H1 (cell line): ENCODE measurements around the gene RTL5. TPM values are rescaled to one million over a fixed set of nuclear protein-coding genes. Genes with fewer than 3 reads are reported as not detected.

Experiments
- CTCF ChIA-PET: fragments of 300-600 bp; sonication (Branson Sonifier 250); formaldehyde crosslinking; loops from one replicate; lab custom pipeline; 2021; ENCODE audit not compliant: partially characterized antibody; lab: Charles Lee
- POLR2A ChIA-PET: fragments of 300-600 bp; sonication (Branson Sonifier 250); formaldehyde crosslinking; loops from one replicate; lab custom pipeline; 2021; ENCODE audit warnings: inconsistent platforms; ENCODE audit not compliant: partially characterized antibody; lab: Charles Lee
- DNase-seq, 2 experiments: peaks; one replicate each; pipeline versions ENCODE4 v3.0.0 to v3.0.0-alpha.2; 2010 to 2022; ENCODE audit warnings: low spot score in 2 of 2, low read depth in 1 of 2, mixed read lengths in 1 of 2
- FAIRE-seq: peaks from 2 replicates; lab custom pipeline; 2011; peaks lifted over from hg19 to GRCh38; lab: Jason Lieb, UNC
- H2AFZ ChIP-seq: 2 replicates; pipeline ENCODE4 v1.8.1; 2012; ENCODE audit warnings: low read length, inconsistent platforms
- H2AK5ac ChIP-seq: 2 replicates; pipeline ENCODE4 v1.6.1; 2013; ENCODE audit warnings: low read depth, low read length
- H2BK120ac ChIP-seq: replicated peaks from 2 replicates; pipeline ENCODE3; 2013; ENCODE audit warnings: low read depth, low read length, inconsistent platforms
- H2BK12ac ChIP-seq: 2 replicates; pipeline ENCODE4 v1.6.1; 2013; ENCODE audit warnings: low read depth, low read length
- H2BK15ac ChIP-seq: 2 replicates; pipeline ENCODE4 v1.6.1; 2013; ENCODE audit warnings: low read length
- H2BK20ac ChIP-seq: 2 replicates; pipeline ENCODE4 v1.6.1; 2013; ENCODE audit warnings: low read length
- H2BK5ac ChIP-seq: 2 replicates; pipeline ENCODE4 v1.6.1; 2013; ENCODE audit warnings: low read depth, low read length
- H3K14ac ChIP-seq: 2 replicates; pipeline ENCODE4 v1.6.1; 2013; ENCODE audit warnings: inconsistent platforms; ENCODE audit not compliant: insufficient read length
- H3K18ac ChIP-seq: 2 replicates; pipeline ENCODE4 v1.6.1; 2013; ENCODE audit warnings: low read length; ENCODE audit errors: extremely low read depth
- H3K23ac ChIP-seq: 2 replicates; pipeline ENCODE4 v1.6.1; 2013; ENCODE audit warnings: inconsistent platforms; ENCODE audit not compliant: insufficient read length
- H3K23me2 ChIP-seq: 2 replicates; pipeline ENCODE4 v1.6.1; 2013; ENCODE audit warnings: low read depth, low read length
- H3K27ac ChIP-seq: 2 replicates; pipeline ENCODE4 v1.6.1; 2011; ENCODE audit warnings: low read depth, low read length, inconsistent platforms
- H3K27me3 ChIP-seq, 4 experiments: replicated peaks in 1 of 4; 1 replicate in 1 of 4; 2 replicates in 3 of 4; pipeline versions ENCODE4 v1.6.1 to v1.8.1; 2011 to 2013; ENCODE audit warnings: low read length in 3 of 4, mild to moderate bottlenecking in 3 of 4, inconsistent platforms in 2 of 4, mixed read lengths in 2 of 4, moderate library complexity in 1 of 4; ENCODE audit not compliant: control insufficient read depth in 3 of 4, insufficient read depth in 3 of 4; ENCODE audit errors: extremely low read depth in 1 of 4
- H3K36me3 ChIP-seq, 4 experiments: 2 replicates each; pipeline versions ENCODE4 v1.6.1 to v1.8.1; 2011 to 2013; ENCODE audit warnings: mild to moderate bottlenecking in 4 of 4, low read length in 3 of 4, moderate library complexity in 2 of 4, control low read depth in 1 of 4, inconsistent platforms in 1 of 4; ENCODE audit not compliant: insufficient read depth in 4 of 4, control insufficient read depth in 2 of 4
- H3K4ac ChIP-seq: replicated peaks from 2 replicates; pipeline ENCODE3; 2013; ENCODE audit warnings: low read length, low read depth, mixed read lengths, inconsistent platforms; ENCODE audit not compliant: insufficient read length
- H3K4me1 ChIP-seq, 4 experiments: replicated peaks in 1 of 4; 1 replicate in 1 of 4; 2 replicates in 3 of 4; pipeline versions ENCODE4 v1.6.1 to v1.8.1; 2011 to 2013; ENCODE audit warnings: low read length in 3 of 4, inconsistent platforms in 2 of 4, mixed read lengths in 1 of 4; ENCODE audit not compliant: insufficient read depth in 4 of 4, control insufficient read depth in 3 of 4
- H3K4me2 ChIP-seq, 2 experiments: 2 replicates each; pipeline versions ENCODE4 v1.6.1 to v1.8.1; 2011 to 2013; ENCODE audit warnings: low read depth in 2 of 2, low read length in 2 of 2, control low read depth in 1 of 2, inconsistent platforms in 1 of 2, mild to moderate bottlenecking in 1 of 2; ENCODE audit not compliant: insufficient read depth in 1 of 2
- H3K4me3 ChIP-seq, 4 experiments: fragments of 200-600, 300-600 bp in 1 of 4; sonication (generic), shearing (Covaris generic), sonication (Bioruptor Twin) in 1 of 4; 2 replicates each; pipeline versions ENCODE4 v1.5.1 to v1.8.1; 2011 to 2016; ENCODE audit warnings: low read length in 4 of 4, low read depth in 3 of 4, control low read depth in 2 of 4, inconsistent platforms in 2 of 4, mild to moderate bottlenecking in 2 of 4, mixed read lengths in 1 of 4, moderate library complexity in 1 of 4; ENCODE audit not compliant: insufficient read depth in 2 of 4; ENCODE audit errors: extremely low read depth in 1 of 4
- H3K56ac ChIP-seq: replicated peaks from 2 replicates; pipeline ENCODE3; 2013; ENCODE audit warnings: low read depth, mild to moderate bottlenecking, mixed read lengths, low read length, inconsistent platforms; ENCODE audit not compliant: insufficient read length
- H3K79me1 ChIP-seq: 2 replicates; pipeline ENCODE4 v1.6.1; 2013; ENCODE audit warnings: low read depth, low read length, control low read depth
- H3K79me2 ChIP-seq, 2 experiments: 2 replicates each; pipeline versions ENCODE4 v1.6.1 to v1.8.1; 2012 to 2013; ENCODE audit warnings: low read length in 2 of 2, mild to moderate bottlenecking in 2 of 2, inconsistent platforms in 1 of 2; ENCODE audit not compliant: insufficient read depth in 2 of 2, control insufficient read depth in 1 of 2
- H3K9ac ChIP-seq, 4 experiments: replicated peaks in 1 of 4; 1 replicate in 1 of 4; 2 replicates in 3 of 4; pipeline versions ENCODE4 v1.6.1 to v1.8.1; 2011 to 2013; ENCODE audit warnings: low read depth in 3 of 4, low read length in 3 of 4, control low read depth in 2 of 4, mild to moderate bottlenecking in 2 of 4, moderate library complexity in 2 of 4, inconsistent platforms in 1 of 4; ENCODE audit errors: extremely low read depth in 1 of 4
- H3K9me3 ChIP-seq, 2 experiments: 2 replicates each; pipeline versions ENCODE4 v1.6.1 to v1.8.1; 2012 to 2013; ENCODE audit warnings: mild to moderate bottlenecking in 2 of 2, moderate library complexity in 2 of 2, control low read depth in 1 of 2, inconsistent platforms in 1 of 2, low read depth in 1 of 2, low read length in 1 of 2, mixed read lengths in 1 of 2; ENCODE audit not compliant: insufficient read depth in 2 of 2
- H4K20me1 ChIP-seq, 2 experiments: replicated peaks in 1 of 2; 2 replicates each; pipeline versions ENCODE3 to v1.8.1; 2011 to 2013; ENCODE audit warnings: inconsistent platforms in 2 of 2, low read length in 2 of 2, mild to moderate bottlenecking in 1 of 2; ENCODE audit not compliant: insufficient read depth in 2 of 2, control insufficient read depth in 1 of 2
- H4K5ac ChIP-seq: 2 replicates; pipeline ENCODE4 v1.6.1; 2013; ENCODE audit warnings: low read length, low read depth, mixed read lengths, inconsistent platforms; ENCODE audit not compliant: insufficient read length
- H4K8ac ChIP-seq: 2 replicates; pipeline ENCODE4 v1.8.0; 2013; ENCODE audit warnings: mild to moderate bottlenecking, moderate library complexity, low read length, inconsistent platforms; ENCODE audit not compliant: insufficient read depth; ENCODE audit errors: extremely low read depth
- H4K91ac ChIP-seq: replicated peaks from 2 replicates; pipeline ENCODE3; 2013; ENCODE audit warnings: low read length, mixed read lengths, inconsistent platforms; ENCODE audit not compliant: insufficient read length
- ATF3 ChIP-seq: IDR thresholded peaks from 2 replicates; pipeline ENCODE4 v1.6.1; 2011; ENCODE audit warnings: low read depth, mild to moderate bottlenecking, low read length; ENCODE audit not compliant: insufficient read depth
- CBX5 ChIP-seq: fragments of 300-800, 300-1000 bp; sonication (generic); IDR thresholded peaks from 2 replicates; pipeline ENCODE4 v1.7.1; 2016; ENCODE audit warnings: antibody characterized with exemption, low read length, low read depth
- CBX8 ChIP-seq: fragments of 300-800, 300-1000 bp; sonication (generic); IDR thresholded peaks from 2 replicates; pipeline ENCODE4 v1.7.1; 2016; ENCODE audit warnings: low read depth, low read length, borderline replicate concordance
- CREB1 ChIP-seq: IDR thresholded peaks from 2 replicates; pipeline ENCODE4 v1.6.1; 2012; ENCODE audit warnings: inconsistent platforms
- EP300 ChIP-seq, 2 experiments: IDR thresholded peaks; 1 replicate in 1 of 2; 2 replicates in 1 of 2; pipeline ENCODE4 v1.6.1; 2011 to 2012; ENCODE audit warnings: low read depth in 2 of 2, low read length in 2 of 2, mild to moderate bottlenecking in 2 of 2, borderline replicate concordance in 1 of 2, inconsistent platforms in 1 of 2, moderate library complexity in 1 of 2
- MAFK ChIP-seq: IDR thresholded peaks from 2 replicates; pipeline ENCODE4 v1.6.1; 2012; ENCODE audit warnings: low read depth, mild to moderate bottlenecking, improper control_type of control experiment, low read length
- PHF8 ChIP-seq: fragments of 200-600 bp; sonication (generic); conservative IDR thresholded peaks from 2 replicates; pipeline ENCODE4 v1.7.1; 2012; ENCODE audit warnings: low read depth, mild to moderate bottlenecking, inconsistent platforms, low read length, moderate library complexity
- POLR2A ChIP-seq, 2 experiments: IDR thresholded peaks; 1 replicate in 1 of 2; 2 replicates in 1 of 2; pipeline ENCODE4 v1.6.1; 2011; ENCODE audit warnings: low read depth in 2 of 2, low read length in 2 of 2, mild to moderate bottlenecking in 2 of 2; ENCODE audit errors: control extremely low read depth in 1 of 2
- RFX5 ChIP-seq: IDR thresholded peaks from 2 replicates; pipeline ENCODE4 v1.6.1; 2011; ENCODE audit warnings: low read depth, low read length, improper control_type of control experiment, borderline replicate concordance
- SAP30 ChIP-seq: fragments of 300-600 bp; sonication (generic); IDR thresholded peaks from 2 replicates; pipeline ENCODE4 v1.7.1; 2012; ENCODE audit warnings: low read length, moderate library complexity, mild to moderate bottlenecking, inconsistent platforms; ENCODE audit not compliant: insufficient read depth, insufficient replicate concordance
- SRF ChIP-seq: IDR thresholded peaks from 2 replicates; pipeline ENCODE4 v1.6.1; 2011; ENCODE audit warnings: mild to moderate bottlenecking, low read depth, low read length, moderate library complexity
- TAF1 ChIP-seq: IDR thresholded peaks from 2 replicates; pipeline ENCODE4 v1.6.1; 2011; ENCODE audit warnings: mild to moderate bottlenecking, low read depth, low read length
- WGBS, 2 experiments: shearing (Covaris generic) in 1 of 2; methylation state at CpG; one replicate each; pipeline versions ENCODE4 v1.1.6 to v1.1.7; 2013 to 2015; ENCODE audit warnings: low lambda C conversion rate in 2 of 2, mixed read lengths in 2 of 2, inconsistent platforms in 1 of 2, low coverage in 1 of 2, missing lambda C conversion rate in 1 of 2; ENCODE audit not compliant: insufficient replicate concordance in 2 of 2, insufficient coverage in 1 of 2, insufficient read length in 1 of 2; ENCODE audit errors: extremely low coverage in 1 of 2, missing lambda C conversion rate in 1 of 2; 5-methylcytosine and 5-hydroxymethylcytosine counted together
- polyA plus RNA-seq, 7 experiments: library from polyadenylated mRNA; depleted of rRNA in 3 of 7; stranded (reverse) in 5 of 7; unstranded in 2 of 7; fragments of >200 nt in 5 of 7; fragments of 200-250 nt in 2 of 7; gene quantifications; 1 replicate in 5 of 7; 2 replicates in 1 of 7; 4 replicates in 1 of 7; pipeline versions ENCODE4 v1.2.1 to v1.2.3, GENCODE V29; 2011 to 2013; ENCODE audit warnings: missing spikeins in 2 of 7, mixed read lengths in 2 of 7
- total RNA-seq: library from RNA; stranded (reverse); fragmentation: NEBNext Ultra II Directional; extraction: Animal tissue kit (Norgen Biotek cat#: 25700); gene quantifications from 2 replicates; pipeline ENCODE4 v1.2.1, GENCODE V29; 2021
- TF ChIP-seq, protein P1 (sequence below): IDR thresholded peaks from 2 replicates; pipeline ENCODE4 v1.6.1; 2012; ENCODE audit warnings: inconsistent platforms

RTL5 gene
- total and polyA plus RNA-seq, 2 of the 8 experiments (the other 6 are each of a cell fraction or from before 2014, with no cell fraction given), result 0.57 to 1.9 TPM

DNA sequence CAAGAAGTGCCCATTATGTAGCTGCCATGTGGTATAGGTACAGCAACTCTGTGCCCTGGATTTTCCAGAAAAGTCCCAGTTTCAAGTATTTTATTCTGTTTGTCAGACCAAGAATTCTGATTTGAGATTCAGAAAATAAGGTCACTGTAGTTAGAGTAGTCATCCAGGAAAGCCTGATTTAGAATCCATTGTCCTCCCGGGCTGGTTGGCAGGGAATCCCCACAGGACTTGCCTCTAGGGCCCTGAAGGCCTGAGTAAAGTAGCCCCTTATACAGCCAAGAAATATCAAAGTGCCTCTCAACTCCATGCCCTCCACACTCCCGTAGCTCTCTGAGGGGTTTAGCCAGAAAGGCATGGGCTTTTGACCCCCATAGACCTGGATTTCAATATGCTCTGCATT, 36.3 kb downstream of the RTL5 start:
- H3K23me2 ChIP-seq, result 0 out of 2 replicates have a peak, but pooled peaks cover 2% of the 10 kb centered on the region
- H2BK12ac ChIP-seq, result no peak overlapping the region
- no peak overlapping the region for H4K91ac ChIP-seq
- no peak overlapping the region for H2AFZ ChIP-seq
- DNase-seq (no peak), FAIRE-seq (no peak)
- H3K9ac ChIP-seq, result no peak overlapping the region
- no peak overlapping the region for H3K27ac ChIP-seq
- no peak overlapping the region for H3K14ac ChIP-seq
- H3K23ac ChIP-seq, result no peak overlapping the region
- no peak overlapping the region for H3K56ac ChIP-seq
- no peak overlapping the region for H2BK20ac ChIP-seq
- H2BK15ac ChIP-seq, result no peak overlapping the region
- no peaks in the 10 kb centered on the region for H3K9me3 ChIP-seq
- no peak overlapping the region for H2BK120ac ChIP-seq
- POLR2A ChIA-PET, result interaction anchor here (1.4 kb wide), 1 partner anchor 8 kb away, joined by 3 read pairs; no protein-coding TSS in a partner anchor
- CTCF ChIA-PET, result interaction anchor here (0.6 kb wide), 1 partner anchor 1180 kb away, joined by 3 read pairs; no protein-coding TSS in a partner anchor
- peaks cover 0 to 4% (median 1%) of the 10 kb centered on the region in 4 experiments; a peak in 2 of 7 replicates for H3K4me1 ChIP-seq
- H4K20me1 ChIP-seq, result no peaks in the 10 kb centered on the region
- no peak overlapping the region for H3K4me3 ChIP-seq
- WGBS, 2 experiments, result 72% methylated on average over 2 of the region's 2 CpGs; no CpG with 5 or more reads in 1 of the 2 experiments
- H4K5ac ChIP-seq, result no peak overlapping the region
- no peak overlapping the region for H3K4ac ChIP-seq
- no peaks in the 10 kb centered on the region for H3K79me2 ChIP-seq
- no peak overlapping the region for H2AK5ac ChIP-seq
- no peak overlapping the region for H3K4me2 ChIP-seq
- H3K27me3 ChIP-seq, result no peaks in the 10 kb centered on the region
- H2BK5ac ChIP-seq, result no peak overlapping the region
- no peaks in the 10 kb centered on the region for H3K36me3 ChIP-seq
- H3K79me1 ChIP-seq, result no peaks in the 10 kb centered on the region
- H3K18ac ChIP-seq, result no peak overlapping the region
- H4K8ac ChIP-seq, result no peak overlapping the region
- TF ChIP-seq MAFK (no peak), RFX5 (no peak), SAP30 (no peak), ATF3 (no peak), EP300 (IDR thresholded peaks at IDR 0.05; ENCODE audit: borderline replicate concordance in 1 of 2, low read depth in 2 of 2, low read length in 2 of 2) (no peak), POLR2A (IDR thresholded peaks at IDR 0.05; ENCODE audit: control extremely low read depth in 1 of 2, low read depth in 2 of 2, low read length in 2 of 2) (no peak), SRF (no peak), CREB1 (no peak), CBX8 (no peak), TAF1 (no peak), PHF8 (no peak), CBX5 (no peak)
- TF ChIP-seq, protein P1, sequence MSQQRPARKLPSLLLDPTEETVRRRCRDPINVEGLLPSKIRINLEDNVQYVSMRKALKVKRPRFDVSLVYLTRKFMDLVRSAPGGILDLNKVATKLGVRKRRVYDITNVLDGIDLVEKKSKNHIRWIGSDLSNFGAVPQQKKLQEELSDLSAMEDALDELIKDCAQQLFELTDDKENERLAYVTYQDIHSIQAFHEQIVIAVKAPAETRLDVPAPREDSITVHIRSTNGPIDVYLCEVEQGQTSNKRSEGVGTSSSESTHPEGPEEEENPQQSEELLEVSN, result no peak
